Keratinocyte (primary cell): ENCODE data around the gene KLF7. TPM values are rescaled to one million over a fixed set of nuclear protein-coding genes. Genes with fewer than 3 reads are reported as not detected.

ENCODE experiments used
- DNase-seq: peaks from one replicate; pipeline ENCODE4 v3.0.0-alpha.2; 2011; ENCODE audit warnings: low read depth, missing footprints, low spot score
- FAIRE-seq: peaks from 2 replicates; lab custom pipeline; 2011; peaks lifted over from hg19 to GRCh38; lab: Jason Lieb, UNC
- H2AFZ ChIP-seq: 2 replicates; pipeline ENCODE4 v1.6.0; 2012; ENCODE audit warnings: low read length, control low read depth, inconsistent platforms; ENCODE audit not compliant: control insufficient read depth
- H3K27ac ChIP-seq: 2 replicates; pipeline ENCODE4 v1.5.1; 2011; ENCODE audit warnings: low read length; ENCODE audit not compliant: control insufficient read depth, insufficient read depth
- H3K27me3 ChIP-seq: 3 replicates; pipeline ENCODE4 v1.6.0; 2011; ENCODE audit warnings: low read length; ENCODE audit not compliant: control insufficient read depth, insufficient read depth; ENCODE audit errors: extremely low read depth
- H3K36me3 ChIP-seq, 2 experiments: 2 replicates in 1 of 2; 3 replicates in 1 of 2; pipeline ENCODE4 v1.5.1; 2011; ENCODE audit warnings: low read length in 2 of 2, mild to moderate bottlenecking in 1 of 2; ENCODE audit not compliant: control insufficient read depth in 2 of 2, insufficient read depth in 2 of 2; ENCODE audit errors: extremely low read depth in 1 of 2
- H3K4me1 ChIP-seq: 3 replicates; pipeline ENCODE4 v1.5.1; 2011; ENCODE audit warnings: low read length; ENCODE audit not compliant: control insufficient read depth, insufficient read depth; ENCODE audit errors: extremely low read depth
- H3K4me2 ChIP-seq: 3 replicates; pipeline ENCODE4 v1.6.0; 2011; ENCODE audit warnings: low read depth, low read length; ENCODE audit not compliant: control insufficient read depth, insufficient read depth; ENCODE audit errors: extremely low read depth
- H3K4me3 ChIP-seq, 3 experiments: fragments of 200-600 bp in 1 of 3; sonication (generic) in 1 of 3; 2 replicates in 2 of 3; 3 replicates in 1 of 3; pipeline ENCODE4 v1.5.1; 2011 to 2016; ENCODE audit warnings: low read length in 3 of 3, mild to moderate bottlenecking in 3 of 3, control low read depth in 2 of 3, inconsistent platforms in 1 of 3, low read depth in 1 of 3, mixed read lengths in 1 of 3, mixed run types in 1 of 3, moderate library complexity in 1 of 3; ENCODE audit not compliant: control insufficient read depth in 2 of 3, insufficient read depth in 2 of 3; ENCODE audit errors: extremely low read depth in 1 of 3
- H3K79me2 ChIP-seq: 2 replicates; pipeline ENCODE4 v1.6.0; 2012; ENCODE audit warnings: low read length; ENCODE audit not compliant: control insufficient read depth, insufficient read depth
- H3K9ac ChIP-seq: 3 replicates; pipeline ENCODE4 v1.6.0; 2011; ENCODE audit warnings: low read length; ENCODE audit not compliant: control insufficient read depth, insufficient read depth; ENCODE audit errors: extremely low read depth
- H3K9me1 ChIP-seq: 3 replicates; pipeline ENCODE4 v1.6.0; 2011; ENCODE audit warnings: low read length; ENCODE audit not compliant: control insufficient read depth, insufficient read depth; ENCODE audit errors: extremely low read depth
- H3K9me3 ChIP-seq: 2 replicates; pipeline ENCODE4 v1.5.1; 2012; ENCODE audit warnings: low read depth, low read length; ENCODE audit not compliant: control insufficient read depth
- H4K20me1 ChIP-seq: 3 replicates; pipeline ENCODE4 v1.6.0; 2011; ENCODE audit warnings: low read length; ENCODE audit not compliant: control insufficient read depth, insufficient read depth; ENCODE audit errors: extremely low read depth
- EZH2 ChIP-seq: IDR thresholded peaks from one replicate; pipeline ENCODE4 v1.6.1; 2012; ENCODE audit warnings: inconsistent platforms, mild to moderate bottlenecking, low read length, moderate library complexity
- dilution Hi-C: fragments of 300-500 bp; cut with MboI; formaldehyde crosslinking; loops from one replicate; pipeline ENCODE4 v1.7.0; 2020; ENCODE audit warnings: low sequenced_read_pairs; ENCODE audit not compliant: extremely low pct_ligation_motif_present
- polyA plus RNA-seq, 5 experiments: library from polyadenylated mRNA; depleted of rRNA in 3 of 5; stranded (reverse) in 3 of 5; stranded (forward) in 1 of 5; unstranded in 1 of 5; fragments of >200 nt; gene quantifications; 1 replicate in 1 of 5; 2 replicates in 3 of 5; 3 replicates in 1 of 5; pipeline versions ENCODE4 v1.2.1 to v1.2.3, GENCODE V29; 2011 to 2012; ENCODE audit warnings: missing spikeins in 2 of 5, low read depth in 1 of 5, low replicate concordance in 1 of 5
- TF ChIP-seq, protein P1 (sequence below), 3 experiments: IDR thresholded peaks in 1 of 3; conservative IDR thresholded peaks in 1 of 3; optimal IDR thresholded peaks in 1 of 3; 2 replicates in 2 of 3; 3 replicates in 1 of 3; pipeline versions ENCODE3 to v1.5.1; 2011; ENCODE audit warnings: low read length in 3 of 3, mild to moderate bottlenecking in 3 of 3, moderate library complexity in 2 of 3, control low read depth in 1 of 3, inconsistent platforms in 1 of 3; ENCODE audit not compliant: insufficient read depth in 2 of 3; ENCODE audit errors: extremely low read depth in 1 of 3

The KLF7 gene
- polyA plus RNA-seq, 1 donor (not counting 4 experiments of a cell fraction or from before 2014, with no cell fraction given): 44.7 TPM

DNA sequence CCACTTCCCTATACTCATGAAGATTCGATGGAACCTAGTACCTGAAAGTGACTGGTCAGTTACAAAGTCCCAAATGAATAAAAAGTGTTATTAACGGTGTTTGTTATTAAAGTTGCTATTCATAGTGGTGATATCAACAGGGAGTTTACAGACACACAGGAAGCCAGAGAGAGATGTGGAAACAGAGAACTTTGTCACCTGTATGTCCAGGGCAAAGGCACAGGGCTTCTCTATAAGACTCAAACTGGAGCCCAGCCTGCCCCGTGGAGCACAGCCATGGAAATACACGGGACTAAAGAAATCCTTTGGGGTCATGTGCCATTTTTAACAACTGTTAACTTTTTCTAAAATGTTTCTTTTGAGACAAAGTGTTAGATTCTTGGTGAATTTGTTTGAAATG, 68.5 kb downstream of the KLF7 start:
- Histone ChIP-seq H3K9me1 (no peaks in the 10 kb centered on the region), H3K9ac (no peak overlapping the region), H3K4me1 (no peaks in the 10 kb centered on the region), H3K4me2 (no peak overlapping the region), H2AFZ (no peak overlapping the region), H3K27me3 (no peaks in the 10 kb centered on the region), H3K36me3 (peaks cover 18 to 27% of the 10 kb centered on the region in 2 experiments), H3K79me2 (peaks cover 81% of the 10 kb centered on the region), H3K4me3 (no peak overlapping the region), H3K9me3 (no peaks in the 10 kb centered on the region), H3K27ac (no peak overlapping the region), H4K20me1 (peaks cover 5% of the 10 kb centered on the region)
- dilution Hi-C loops: no loop called here
- peak; percentile 17 for FAIRE-seq
- no peak for DNase-seq
- TF ChIP-seq, protein P1, sequence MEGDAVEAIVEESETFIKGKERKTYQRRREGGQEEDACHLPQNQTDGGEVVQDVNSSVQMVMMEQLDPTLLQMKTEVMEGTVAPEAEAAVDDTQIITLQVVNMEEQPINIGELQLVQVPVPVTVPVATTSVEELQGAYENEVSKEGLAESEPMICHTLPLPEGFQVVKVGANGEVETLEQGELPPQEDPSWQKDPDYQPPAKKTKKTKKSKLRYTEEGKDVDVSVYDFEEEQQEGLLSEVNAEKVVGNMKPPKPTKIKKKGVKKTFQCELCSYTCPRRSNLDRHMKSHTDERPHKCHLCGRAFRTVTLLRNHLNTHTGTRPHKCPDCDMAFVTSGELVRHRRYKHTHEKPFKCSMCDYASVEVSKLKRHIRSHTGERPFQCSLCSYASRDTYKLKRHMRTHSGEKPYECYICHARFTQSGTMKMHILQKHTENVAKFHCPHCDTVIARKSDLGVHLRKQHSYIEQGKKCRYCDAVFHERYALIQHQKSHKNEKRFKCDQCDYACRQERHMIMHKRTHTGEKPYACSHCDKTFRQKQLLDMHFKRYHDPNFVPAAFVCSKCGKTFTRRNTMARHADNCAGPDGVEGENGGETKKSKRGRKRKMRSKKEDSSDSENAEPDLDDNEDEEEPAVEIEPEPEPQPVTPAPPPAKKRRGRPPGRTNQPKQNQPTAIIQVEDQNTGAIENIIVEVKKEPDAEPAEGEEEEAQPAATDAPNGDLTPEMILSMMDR (optimal IDR thresholded peaks at IDR 0.05 in 1 of 3, IDR thresholded peaks at IDR 0.05 in 1 of 3, conservative IDR thresholded peaks at IDR 0.05 in 1 of 3; ENCODE audit: extremely low read depth in 1 of 3, insufficient read depth in 2 of 3, low read length in 3 of 3): no peak
- no peak for TF ChIP-seq EZH2

DNA sequence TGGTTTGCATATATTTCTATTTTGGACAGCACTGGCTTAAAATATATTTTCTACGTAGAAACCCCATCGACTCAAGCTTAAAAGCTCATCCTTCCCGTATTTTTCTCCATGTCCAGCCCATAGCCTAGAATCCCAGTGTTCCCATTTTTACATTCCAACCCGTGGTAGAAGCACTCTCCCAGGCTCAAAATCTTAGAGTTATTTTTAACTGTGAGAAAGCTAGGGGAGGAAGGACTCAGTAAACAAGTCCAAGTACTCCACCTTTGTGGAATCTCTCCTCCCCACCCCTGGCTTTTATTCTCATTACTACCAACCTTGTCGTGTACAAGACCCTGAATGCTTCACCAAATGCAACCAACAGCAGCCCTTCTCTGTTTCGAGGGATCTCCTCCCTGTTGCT, 69.8 kb downstream of the KLF7 start:
- H3K79me2 ChIP-seq: peaks cover 79% of the 10 kb centered on the region
- FAIRE-seq: peak; percentile 41

More for the DNA sequence above, 69.8 kb downstream of the KLF7 start:
- H3K9me3 ChIP-seq: no peaks in the 10 kb centered on the region
- no peak overlapping the region for H2AFZ ChIP-seq
- no peak overlapping the region for H3K4me3 ChIP-seq
- TF ChIP-seq EZH2: no peak
- TF ChIP-seq, protein P1 (optimal IDR thresholded peaks at IDR 0.05 in 1 of 3, IDR thresholded peaks at IDR 0.05 in 1 of 3, conservative IDR thresholded peaks at IDR 0.05 in 1 of 3; ENCODE audit: extremely low read depth in 1 of 3, insufficient read depth in 2 of 3, low read length in 3 of 3): no peak
- dilution Hi-C loops: no loop called here
- H3K36me3 ChIP-seq: peaks cover 12 to 29% of the 10 kb centered on the region in 2 experiments
- no peak overlapping the region for H3K9ac ChIP-seq
- H3K27ac ChIP-seq: no peak overlapping the region
- no peak overlapping the region for H3K4me2 ChIP-seq
- no peaks in the 10 kb centered on the region for H3K4me1 ChIP-seq
- no peaks in the 10 kb centered on the region for H3K9me1 ChIP-seq
- DNase-seq: no peak
- H3K27me3 ChIP-seq: no peaks in the 10 kb centered on the region
- H4K20me1 ChIP-seq: peaks cover 5% of the 10 kb centered on the region
